Neural cell (in vitro differentiated cells): ENCODE data around the gene PSMD8.

Experiments
- EP300 ChIP-seq: fragments of 450-650 bp; conservative IDR thresholded peaks from 2 replicates; pipeline ENCODE4 v1.6.1; 2014; ENCODE audit warnings: antibody characterized with exemption, mild to moderate bottlenecking, moderate library complexity; ENCODE audit not compliant: poor library complexity, severe bottlenecking
- EZH2 ChIP-seq: fragments of 200-600, 300-800 bp; shearing (Covaris generic), sonication (generic); IDR thresholded peaks from 2 replicates; pipeline ENCODE4 v1.6.1; 2014; ENCODE audit warnings: antibody characterized with exemption, low read length, borderline replicate concordance, mild to moderate bottlenecking; ENCODE audit not compliant: insufficient read depth, poor library complexity, severe bottlenecking
- MXI1 ChIP-seq: fragments of 450-650 bp; conservative IDR thresholded peaks from 2 replicates; pipeline ENCODE4 v1.6.1; 2014; ENCODE audit warnings: antibody characterized with exemption, mild to moderate bottlenecking; ENCODE audit not compliant: poor library complexity, severe bottlenecking
- POLR2AphosphoS5 ChIP-seq: IDR thresholded peaks from 2 replicates; pipeline ENCODE4 v1.6.1; 2012
- REST ChIP-seq: IDR thresholded peaks from 2 replicates; pipeline ENCODE4 v1.6.1; 2012; ENCODE audit warnings: borderline replicate concordance
- SMC3 ChIP-seq: fragments of 450-650 bp; conservative IDR thresholded peaks from 2 replicates; pipeline ENCODE4 v1.6.1; 2014; ENCODE audit warnings: antibody characterized with exemption, mild to moderate bottlenecking, moderate library complexity; ENCODE audit not compliant: poor library complexity
- TAF1 ChIP-seq: IDR thresholded peaks from 2 replicates; pipeline ENCODE4 v1.6.1; 2012; ENCODE audit warnings: low read depth
- TF ChIP-seq, protein P1 (sequence below): fragments of 450-650 bp; IDR thresholded peaks from 2 replicates; pipeline ENCODE4 v1.5.1; 2014; ENCODE audit warnings: antibody characterized with exemption, mild to moderate bottlenecking, moderate library complexity; ENCODE audit not compliant: poor library complexity, severe bottlenecking

DNA sequence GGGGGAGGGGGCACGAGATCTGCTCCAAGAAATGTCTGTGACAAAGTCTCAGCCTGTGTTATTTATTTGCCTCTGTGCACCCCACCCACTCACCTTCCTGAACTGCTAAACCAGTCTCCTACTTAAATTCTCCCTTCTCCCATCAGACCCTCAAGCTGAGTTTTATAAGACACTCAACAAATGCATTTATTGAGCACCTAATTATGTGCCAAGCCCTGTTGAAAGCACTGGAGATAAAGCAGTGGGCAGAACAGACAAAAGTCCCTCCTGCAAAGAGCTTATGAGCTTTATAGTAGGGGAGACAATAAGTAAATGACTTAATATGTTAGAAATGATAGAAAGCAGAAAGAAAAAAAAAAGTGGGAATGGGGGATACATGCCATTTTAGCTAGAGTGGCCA lies 25.2 kb downstream of the PSMD8 start:
- TF ChIP-seq, protein P1, sequence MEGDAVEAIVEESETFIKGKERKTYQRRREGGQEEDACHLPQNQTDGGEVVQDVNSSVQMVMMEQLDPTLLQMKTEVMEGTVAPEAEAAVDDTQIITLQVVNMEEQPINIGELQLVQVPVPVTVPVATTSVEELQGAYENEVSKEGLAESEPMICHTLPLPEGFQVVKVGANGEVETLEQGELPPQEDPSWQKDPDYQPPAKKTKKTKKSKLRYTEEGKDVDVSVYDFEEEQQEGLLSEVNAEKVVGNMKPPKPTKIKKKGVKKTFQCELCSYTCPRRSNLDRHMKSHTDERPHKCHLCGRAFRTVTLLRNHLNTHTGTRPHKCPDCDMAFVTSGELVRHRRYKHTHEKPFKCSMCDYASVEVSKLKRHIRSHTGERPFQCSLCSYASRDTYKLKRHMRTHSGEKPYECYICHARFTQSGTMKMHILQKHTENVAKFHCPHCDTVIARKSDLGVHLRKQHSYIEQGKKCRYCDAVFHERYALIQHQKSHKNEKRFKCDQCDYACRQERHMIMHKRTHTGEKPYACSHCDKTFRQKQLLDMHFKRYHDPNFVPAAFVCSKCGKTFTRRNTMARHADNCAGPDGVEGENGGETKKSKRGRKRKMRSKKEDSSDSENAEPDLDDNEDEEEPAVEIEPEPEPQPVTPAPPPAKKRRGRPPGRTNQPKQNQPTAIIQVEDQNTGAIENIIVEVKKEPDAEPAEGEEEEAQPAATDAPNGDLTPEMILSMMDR = no peak
- no peak for TF ChIP-seq EZH2
- no peak for TF ChIP-seq REST
- no peak for TF ChIP-seq MXI1
- TF ChIP-seq POLR2AphosphoS5 = no peak
- TF ChIP-seq SMC3 = no peak
- no peak for TF ChIP-seq EP300
- TF ChIP-seq TAF1 = no peak
